ENCODE results near the gene MAP3K1. TPM values are rescaled to one million over a fixed set of nuclear protein-coding genes. Genes with fewer than 3 reads are reported as not detected.
A peak's percentile ranks its signal among the peaks of the same experiment; 100 is the strongest.

MAP3K1 gene
- total and polyA plus RNA-seq, 9 of the 15 experiments (the other 6 are each of a cell fraction or from before 2014, with no cell fraction given): 3.9 to 13.9 (median 7.5) TPM

DNA sequence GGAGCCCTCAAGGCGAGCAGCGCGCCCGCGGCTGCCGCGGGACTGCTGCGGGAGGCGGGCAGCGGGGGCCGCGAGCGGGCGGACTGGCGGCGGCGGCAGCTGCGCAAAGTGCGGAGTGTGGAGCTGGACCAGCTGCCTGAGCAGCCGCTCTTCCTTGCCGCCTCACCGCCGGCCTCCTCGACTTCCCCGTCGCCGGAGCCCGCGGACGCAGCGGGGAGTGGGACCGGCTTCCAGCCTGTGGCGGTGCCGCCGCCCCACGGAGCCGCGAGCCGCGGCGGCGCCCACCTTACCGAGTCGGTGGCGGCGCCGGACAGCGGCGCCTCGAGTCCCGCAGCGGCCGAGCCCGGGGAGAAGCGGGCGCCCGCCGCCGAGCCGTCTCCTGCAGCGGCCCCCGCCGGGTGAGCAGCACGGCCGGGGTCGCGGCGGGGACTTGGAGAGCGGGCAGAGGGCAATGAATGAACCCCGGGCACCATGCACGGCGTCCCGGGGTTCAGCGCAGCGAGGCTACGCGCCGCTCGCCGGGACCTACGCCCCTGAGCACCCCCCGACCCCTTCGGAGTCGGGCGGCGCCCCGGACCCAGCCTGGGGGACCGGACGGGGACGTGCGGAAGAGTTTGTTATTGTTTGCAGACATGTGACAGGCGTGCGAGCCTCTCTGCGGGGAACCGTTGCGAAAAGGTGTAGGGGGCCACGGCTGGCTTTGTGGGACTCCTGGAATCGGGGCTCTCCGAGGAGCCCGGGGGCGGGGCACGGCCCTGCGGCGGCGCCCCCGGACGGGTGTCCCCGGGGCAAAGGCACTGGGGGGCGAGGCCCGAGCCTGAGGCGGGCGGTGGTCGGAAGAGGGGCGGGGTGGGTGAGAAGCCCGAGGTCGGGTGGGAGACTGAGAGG, 553 bp downstream of the MAP3K1 start (continued):
- no peak for TF ChIP-seq MGA (IDR thresholded peaks at IDR 0.05)
- peak; percentile 58; the same call in 1 of the 2 replicates for TF ChIP-seq CTBP1 (IDR thresholded peaks at IDR 0.05; ENCODE audit: borderline replicate concordance)
- TF ChIP-seq ZBTB9 (CRISPR knock-in tag; IDR thresholded peaks at IDR 0.05): no peak
- 0 out of 2 replicates have a peak, but pooled peaks have one; percentile 13 for TF ChIP-seq ARID2 (IDR thresholded peaks at IDR 0.05)
- TF ChIP-seq AFF1 (IDR thresholded peaks at IDR 0.05; ENCODE audit: low read depth in 1 of 2, partially characterized antibody in 2 of 2): no peak
- TF ChIP-seq KDM5B (IDR thresholded peaks at IDR 0.05; ENCODE audit: insufficient replicate concordance, low read depth, low read length): peak; percentile 49
- TF ChIP-seq PHF20 (IDR thresholded peaks at IDR 0.05; ENCODE audit: partially characterized antibody): no peak
